A549 treated with AZD9567 at 1 μM for 4 hours (cell line): ENCODE results near the gene LILRB1. TPM values are rescaled to one million over a fixed set of nuclear protein-coding genes. Genes with fewer than 3 reads are reported as not detected.

ENCODE experiments used
- total RNA-seq: library from RNA; stranded (reverse); fragments of 200-300 nt; extraction: Qiagen RNA extraction; gene quantifications from 5 replicates; pipeline ENCODE4 v1.2.3, GENCODE V29; 2022; ENCODE audit not compliant: insufficient read depth

The LILRB1 gene
- 0.07 to 0.08 TPM in 2 of 5 replicates, not detected in the others for total RNA-seq

GRCh38 chr19:54630262-54630661, at the start of gene LILRB1:
LILRB1 (plus strand) TSS chr19:54630484; CDS start chr19:54631074, 590 bp downstream.

GRCh38 chr19:54593445-54593844, 36.8 kb upstream of the LILRB1 start, which contains the start of gene LILRA1:
LILRA1 (plus strand) TSS chr19:54593632; CDS start chr19:54594245, 613 bp downstream.

GRCh38 chr19:54662730-54663129, 32.4 kb downstream of the LILRB1 start, which contains the start of gene LILRB4:
LILRB4 (plus strand) TSS chr19:54662985; CDS start chr19:54663034, 49 bp downstream.

Other genes starting within 250 kb of the LILRB1 start
- 0.06 to 0.15 TPM (median 0.10 TPM) in 3 of 5 replicates, not detected in the others for gene TTYH1, start 215.0 kb upstream of the LILRB1 start, total RNA-seq
- 62.1 to 172 TPM (median 137 TPM) in 5 replicates for gene LENG8, start 181.3 kb upstream of the LILRB1 start, total RNA-seq
- gene LENG9, start 166.7 kb upstream of the LILRB1 start, total RNA-seq = 5.6 to 7.1 TPM (median 6.5 TPM) in 5 replicates
- gene CDC42EP5, start 157.2 kb upstream of the LILRB1 start, total RNA-seq = 0.09 to 0.20 TPM (median 0.19 TPM) in 3 of 5 replicates, not detected in the others
- not detected in 5 replicates for gene LAIR2, start 127.7 kb upstream of the LILRB1 start, total RNA-seq
- 0.08 TPM in 1 of 5 replicates, not detected in the others for gene LILRA2, start 56.7 kb upstream of the LILRB1 start, total RNA-seq
- gene LILRA1, start 36.9 kb upstream of the LILRB1 start, total RNA-seq = not detected in 5 replicates
- gene LILRB4, start 32.5 kb downstream of the LILRB1 start, total RNA-seq = not detected in 5 replicates
- not detected in 5 replicates for gene KIR3DL3, start 94.0 kb downstream of the LILRB1 start, total RNA-seq
- gene KIR2DL3, start 108.0 kb downstream of the LILRB1 start, total RNA-seq = not detected in 5 replicates
- not detected in 5 replicates for gene KIR2DL1, start 139.3 kb downstream of the LILRB1 start, total RNA-seq
- gene KIR2DL4, start 173.1 kb downstream of the LILRB1 start, total RNA-seq = not detected in 5 replicates
- not detected in 5 replicates for gene KIR3DL1, start 186.0 kb downstream of the LILRB1 start, total RNA-seq
- gene KIR2DS4, start 202.2 kb downstream of the LILRB1 start, total RNA-seq = not detected in 5 replicates
- not detected in 5 replicates for gene KIR3DL2, start 220.0 kb downstream of the LILRB1 start, total RNA-seq
- gene FCAR, start 243.8 kb downstream of the LILRB1 start, total RNA-seq = not detected in 5 replicates